22Rv1 (cell line): ENCODE results near the gene SLC9A7.

Source experiments
- H3K27ac ChIP-seq: fragments of 450-650 bp; 2 replicates; pipeline ENCODE4 v1.5.1; 2017
- CTCF ChIP-seq: fragments of 450-650 bp; IDR thresholded peaks from 2 replicates; pipeline ENCODE4 v1.5.1; 2017; ENCODE audit warnings: mild to moderate bottlenecking
- ZFX ChIP-seq: fragments of 450-650 bp; IDR thresholded peaks from 2 replicates; pipeline ENCODE4 v1.6.1; 2017; ENCODE audit warnings: antibody characterized with exemption, borderline replicate concordance

SLC9A7 gene

GRCh38 chrX:46607916-46608315, 151.0 kb downstream of the SLC9A7 start:
- H3K27ac ChIP-seq, result no peak overlapping the region
- TF ChIP-seq CTCF, result no peak

- no peak overlapping the region for H3K27ac ChIP-seq
- TF ChIP-seq ZFX, result no peak
Observed at GRCh38 chrX:46602468-46603102, 156.3 kb downstream of the SLC9A7 start.

- no peak overlapping the region for H3K27ac ChIP-seq
- TF ChIP-seq CTCF (no peak), ZFX (no peak)
Observed at GRCh38 chrX:46601283-46601682, 157.6 kb downstream of the SLC9A7 start.

- H3K27ac ChIP-seq, result no peak overlapping the region
- TF ChIP-seq ZFX (no peak), CTCF (no peak)
Observed at GRCh38 chrX:46599051-46599560, 159.8 kb downstream of the SLC9A7 start.

- TF ChIP-seq ZFX (no peak), CTCF (no peak)
- no peak overlapping the region for H3K27ac ChIP-seq
Observed at GRCh38 chrX:46597771-46598170, 161.1 kb downstream of the SLC9A7 start.

- no peak overlapping the region for H3K27ac ChIP-seq
- TF ChIP-seq ZFX (no peak), CTCF (no peak)
Observed at GRCh38 chrX:46597208-46597607, 161.7 kb downstream of the SLC9A7 start.

- TF ChIP-seq CTCF, result no peak
- TF ChIP-seq ZFX, result no peak
- H3K27ac ChIP-seq, result no peak overlapping the region
Observed at GRCh38 chrX:46595084-46595483, 163.8 kb downstream of the SLC9A7 start.
